ENCODE measurements around the gene PSENEN. TPM values are rescaled to one million over a fixed set of nuclear protein-coding genes. Genes with fewer than 3 reads are reported as not detected.

Gene PSENEN
- total and polyA plus RNA-seq, 2 of the 8 experiments (the other 6 are each of a cell fraction or from before 2014, with no cell fraction given) = 66.7 to 75.3 TPM

DNA sequence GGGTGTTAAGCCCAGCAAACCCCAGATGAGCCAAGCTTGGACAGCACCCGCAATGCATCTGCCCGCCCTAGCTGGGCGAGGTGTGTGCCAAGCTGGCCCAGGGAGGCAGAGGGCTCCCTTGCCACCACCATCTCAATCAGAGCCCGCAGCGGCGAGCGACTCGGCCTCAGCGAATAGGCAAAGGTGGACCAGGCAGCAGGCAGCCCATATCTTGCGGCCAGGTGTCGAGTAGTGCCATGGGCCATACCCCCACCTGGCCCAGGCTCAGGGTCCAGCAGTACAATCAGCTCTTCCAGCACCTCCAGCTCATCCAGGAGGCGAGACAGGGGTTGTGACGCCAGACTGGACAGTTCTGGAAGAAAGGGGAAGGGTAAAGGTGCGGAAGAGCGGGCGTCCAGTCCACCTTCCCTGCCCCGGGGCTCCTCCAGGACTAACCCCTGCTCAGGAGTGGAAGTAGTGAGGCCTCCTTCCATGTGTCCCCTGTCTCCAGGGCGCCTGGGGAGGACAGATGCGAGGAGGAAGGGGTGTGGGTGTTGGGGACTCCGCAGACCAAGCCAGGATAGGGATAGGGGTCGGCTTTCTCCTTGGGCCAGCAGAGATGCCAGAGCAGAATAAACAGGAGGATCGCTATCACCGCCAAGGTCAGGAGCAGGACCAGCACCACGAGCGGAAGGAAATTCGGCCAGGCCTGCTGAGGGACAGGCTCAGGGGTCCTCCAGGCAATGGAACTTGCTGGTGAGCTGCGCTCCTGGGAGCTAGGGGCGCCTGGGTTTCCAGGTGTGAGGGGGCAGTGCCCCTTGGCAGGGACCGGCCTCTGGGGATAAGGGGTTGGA is 6.0 kb upstream of the PSENEN start (continued):
- TF ChIP-seq CHD7 (IDR thresholded peaks at IDR 0.05; ENCODE audit: insufficient replicate concordance, low read length) = no peak
- TF ChIP-seq EP300 (IDR thresholded peaks at IDR 0.05; ENCODE audit: borderline replicate concordance in 1 of 2, low read depth in 2 of 2, low read length in 2 of 2) = no peak
- TF ChIP-seq, protein P1, sequence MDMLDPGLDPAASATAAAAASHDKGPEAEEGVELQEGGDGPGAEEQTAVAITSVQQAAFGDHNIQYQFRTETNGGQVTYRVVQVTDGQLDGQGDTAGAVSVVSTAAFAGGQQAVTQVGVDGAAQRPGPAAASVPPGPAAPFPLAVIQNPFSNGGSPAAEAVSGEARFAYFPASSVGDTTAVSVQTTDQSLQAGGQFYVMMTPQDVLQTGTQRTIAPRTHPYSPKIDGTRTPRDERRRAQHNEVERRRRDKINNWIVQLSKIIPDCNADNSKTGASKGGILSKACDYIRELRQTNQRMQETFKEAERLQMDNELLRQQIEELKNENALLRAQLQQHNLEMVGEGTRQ (IDR thresholded peaks at IDR 0.05; ENCODE audit: low read length) = no peak
- TF ChIP-seq RBBP5 (IDR thresholded peaks at IDR 0.05; ENCODE audit: borderline replicate concordance, low read depth, low read length) = no peak
- TF ChIP-seq CHD1 (IDR thresholded peaks at IDR 0.05; ENCODE audit: low read depth, low read length) = no peak
- no peak for TF ChIP-seq CBX8 (IDR thresholded peaks at IDR 0.05; ENCODE audit: borderline replicate concordance, low read depth, low read length)
- no peak for TF ChIP-seq SUZ12 (IDR thresholded peaks at IDR 0.05; ENCODE audit: low read length)
- TF ChIP-seq SAP30 (IDR thresholded peaks at IDR 0.05; ENCODE audit: insufficient read depth, insufficient replicate concordance, low read length) = no peak

Measured in H1 (cell line).